BJ (cell line): Measurements from ENCODE around the gene ADCY10. TPM values are rescaled to one million over a fixed set of nuclear protein-coding genes. Genes with fewer than 3 reads are reported as not detected.

Experiments
- CTCF ChIA-PET: fragments of 350-600 bp; formaldehyde crosslinking; extraction: SDS; loops from one replicate; lab custom pipeline; 2021; ENCODE audit warnings: antibody characterized with exemption, inconsistent platforms; lab: Yijun Ruan, JAX
- POLR2A ChIA-PET: fragments of 300-600 bp; sonication (Branson Sonifier 250); formaldehyde crosslinking; extraction: SDS; loops from one replicate; lab custom pipeline; 2021; ENCODE audit warnings: antibody characterized with exemption; lab: Charles Lee
- DNase-seq: peaks from one replicate; pipeline ENCODE4 v3.0.0-alpha.2; 2011; ENCODE audit warnings: low read depth
- H3K27me3 ChIP-seq: 2 replicates; pipeline ENCODE4 v1.6.0; 2011; ENCODE audit warnings: low read length; ENCODE audit not compliant: control insufficient read depth, insufficient read depth
- H3K36me3 ChIP-seq: 2 replicates; pipeline ENCODE4 v1.5.1; 2011; ENCODE audit warnings: low read length; ENCODE audit not compliant: control insufficient read depth, insufficient read depth
- H3K4me3 ChIP-seq: 2 replicates; pipeline ENCODE4 v1.5.1; 2011; ENCODE audit warnings: low read depth, mild to moderate bottlenecking, control low read depth, low read length
- polyA plus RNA-seq: library from polyadenylated mRNA; depleted of rRNA; stranded (reverse); fragments of >200 nt; gene quantifications from 2 replicates; pipeline ENCODE4 v1.2.3, GENCODE V29; 2011
- TF ChIP-seq, protein P1 (sequence below): IDR thresholded peaks from 2 replicates; pipeline ENCODE4 v1.5.1; 2011; ENCODE audit warnings: low read depth, mild to moderate bottlenecking, control low read depth, inconsistent platforms, low read length, moderate library complexity; ENCODE audit not compliant: insufficient read depth

Gene ADCY10
- polyA plus RNA-seq, 1 experiment, result 0.05 TPM

DNA sequence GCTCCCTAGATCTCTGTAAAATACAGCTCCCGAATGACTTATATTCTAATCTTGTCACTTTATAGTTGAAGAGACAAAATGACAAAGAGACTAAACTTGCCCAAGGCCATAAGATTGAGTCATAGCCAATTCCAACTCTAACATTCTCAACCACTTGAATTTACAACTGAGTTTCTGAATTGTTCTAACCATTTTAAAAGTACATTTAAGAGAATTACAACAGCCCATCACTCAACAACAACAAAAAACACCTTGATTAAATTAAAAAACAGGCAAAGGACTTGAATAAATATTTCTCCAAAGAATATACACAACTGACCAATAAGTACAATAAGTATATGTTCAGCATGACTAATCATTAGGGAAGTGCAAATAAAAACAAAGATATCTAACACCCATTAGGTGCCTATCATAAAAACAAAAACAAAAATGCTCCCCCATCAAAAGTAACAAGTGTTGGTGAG is 8.7 kb upstream of the ADCY10 start:
- ChIA-PET CTCF (no interaction called here), POLR2A (no interaction called here)
- no peak overlapping the region for H3K4me3 ChIP-seq
- TF ChIP-seq, protein P1, sequence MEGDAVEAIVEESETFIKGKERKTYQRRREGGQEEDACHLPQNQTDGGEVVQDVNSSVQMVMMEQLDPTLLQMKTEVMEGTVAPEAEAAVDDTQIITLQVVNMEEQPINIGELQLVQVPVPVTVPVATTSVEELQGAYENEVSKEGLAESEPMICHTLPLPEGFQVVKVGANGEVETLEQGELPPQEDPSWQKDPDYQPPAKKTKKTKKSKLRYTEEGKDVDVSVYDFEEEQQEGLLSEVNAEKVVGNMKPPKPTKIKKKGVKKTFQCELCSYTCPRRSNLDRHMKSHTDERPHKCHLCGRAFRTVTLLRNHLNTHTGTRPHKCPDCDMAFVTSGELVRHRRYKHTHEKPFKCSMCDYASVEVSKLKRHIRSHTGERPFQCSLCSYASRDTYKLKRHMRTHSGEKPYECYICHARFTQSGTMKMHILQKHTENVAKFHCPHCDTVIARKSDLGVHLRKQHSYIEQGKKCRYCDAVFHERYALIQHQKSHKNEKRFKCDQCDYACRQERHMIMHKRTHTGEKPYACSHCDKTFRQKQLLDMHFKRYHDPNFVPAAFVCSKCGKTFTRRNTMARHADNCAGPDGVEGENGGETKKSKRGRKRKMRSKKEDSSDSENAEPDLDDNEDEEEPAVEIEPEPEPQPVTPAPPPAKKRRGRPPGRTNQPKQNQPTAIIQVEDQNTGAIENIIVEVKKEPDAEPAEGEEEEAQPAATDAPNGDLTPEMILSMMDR, result no peak
- DNase-seq, result peak; percentile 9
- no peaks in the 10 kb centered on the region for H3K36me3 ChIP-seq
- H3K27me3 ChIP-seq, result no peaks in the 10 kb centered on the region

GRCh38 chr1:167922023-167922422 is 8.1 kb upstream of the ADCY10 start:
- ChIA-PET CTCF (interaction anchor here (1.6 kb wide), 1 partner anchor 11 kb away, joined by 3 read pairs; no protein-coding TSS in a partner anchor), POLR2A (no interaction called here)
- peak; percentile 17 for DNase-seq
- H3K36me3 ChIP-seq, result no peaks in the 10 kb centered on the region
- H3K27me3 ChIP-seq, result no peaks in the 10 kb centered on the region
- TF ChIP-seq, protein P1, result no peak
- H3K4me3 ChIP-seq, result no peak overlapping the region

DNA sequence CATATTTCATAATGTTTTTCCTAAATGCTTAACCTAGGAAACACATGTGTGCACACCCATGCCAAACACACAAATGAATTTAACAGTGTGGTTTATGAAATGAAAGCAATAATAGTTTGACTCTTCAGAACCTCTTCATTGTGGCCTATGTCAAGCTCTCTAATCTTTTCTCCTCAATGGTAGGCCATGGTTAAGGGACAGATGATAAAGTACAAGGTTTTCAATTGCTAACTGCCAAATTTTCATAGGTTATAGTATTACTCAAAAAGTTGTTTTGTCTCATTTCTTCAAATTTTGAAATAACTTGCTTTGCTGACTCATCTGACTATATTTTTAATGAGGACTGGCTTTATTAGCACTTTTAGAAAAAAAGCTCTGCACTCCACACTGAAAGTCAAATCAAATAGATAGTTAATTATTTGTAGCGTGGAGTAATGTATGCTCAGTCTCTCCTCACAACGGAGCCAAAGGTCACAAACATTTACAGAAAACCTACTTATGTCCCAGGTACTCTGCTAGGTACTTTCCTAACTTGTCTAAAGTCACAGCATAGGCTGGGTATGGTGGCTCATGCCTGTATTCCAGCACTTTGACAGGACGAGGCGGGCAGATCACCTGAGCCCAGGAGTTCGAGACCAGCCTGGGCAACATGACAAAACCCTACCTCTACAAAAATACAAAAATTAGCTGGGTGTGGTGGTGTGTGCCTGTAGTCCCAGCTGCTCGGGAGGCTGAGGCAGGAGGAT is 3.0 kb upstream of the ADCY10 start:
- ChIA-PET CTCF (interaction anchor here (1.2 to 2.2 kb wide), 3 partner anchors 10 to 165 kb away, joined by 3 to 6 read pairs (median 4); no protein-coding TSS in a partner anchor), POLR2A (no interaction called here)
- H3K36me3 ChIP-seq, result no peaks in the 10 kb centered on the region
- H3K27me3 ChIP-seq, result no peaks in the 10 kb centered on the region
- no peak for DNase-seq
- TF ChIP-seq, protein P1, result no peak
- H3K4me3 ChIP-seq, result no peak overlapping the region

- TF ChIP-seq, protein P1, result no peak
- Histone ChIP-seq H3K4me3 (no peak overlapping the region), H3K27me3 (no peaks in the 10 kb centered on the region), H3K36me3 (no peaks in the 10 kb centered on the region)
- ChIA-PET POLR2A (no interaction called here), CTCF (interaction anchor here (2.2 kb wide), 1 partner anchor 167 kb away, joined by 6 read pairs; no protein-coding TSS in a partner anchor)
- DNase-seq, result no peak
Measured at GRCh38 chr1:167915569-167915968, 1.6 kb upstream of the ADCY10 start.

DNA sequence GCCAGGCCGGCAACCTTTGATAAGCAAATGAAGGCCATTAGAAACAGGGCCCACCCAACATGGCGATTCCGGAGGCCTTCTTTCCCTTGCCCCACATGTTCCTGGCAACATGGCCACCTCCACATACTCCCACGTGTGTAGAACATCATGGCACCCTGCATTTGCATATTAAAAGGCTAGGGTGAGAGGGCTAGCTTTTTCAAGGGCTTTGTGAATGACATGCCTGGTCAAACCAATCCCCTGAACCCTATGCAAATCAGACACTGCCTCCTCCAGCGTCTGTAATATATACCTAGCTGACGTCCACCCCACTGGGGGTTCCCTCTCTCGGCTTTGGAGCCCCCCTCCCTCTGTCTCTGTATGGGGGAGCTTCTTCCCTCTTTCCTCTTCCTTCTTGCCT is 1.6 kb downstream of the ADCY10 start:
- H3K4me3 ChIP-seq, result no peak overlapping the region
- ChIA-PET CTCF (no interaction called here), POLR2A (no interaction called here)
- no peaks in the 10 kb centered on the region for H3K27me3 ChIP-seq
- no peaks in the 10 kb centered on the region for H3K36me3 ChIP-seq
- TF ChIP-seq, protein P1, result no peak
- no peak for DNase-seq
